Pulmonary artery endothelial cell (primary cell): ENCODE measurements around the gene SPATA4. TPM values are rescaled to one million over a fixed set of nuclear protein-coding genes. Genes with fewer than 3 reads are reported as not detected.

Source experiments
- DNase-seq: peaks from one replicate; pipeline ENCODE4 v3.0.0-alpha.2; 2011; ENCODE audit warnings: low read depth, low spot score
- total RNA-seq: library from RNA; depleted of rRNA; stranded (reverse); fragments of >200 nt; gene quantifications from 2 replicates; pipeline ENCODE4 v1.2.3, GENCODE V29; 2014

Gene SPATA4
- total RNA-seq, 1 donor from 2014 or later: not detected

GRCh38 chr4:176189891-176190795 is 5.2 kb downstream of the SPATA4 start:
- DNase-seq: no peak

GRCh38 chr4:176188654-176189053 is 6.7 kb downstream of the SPATA4 start:
- no peak for DNase-seq

- DNase-seq: no peak
Measured at GRCh38 chr4:176187624-176188023, 7.8 kb downstream of the SPATA4 start.

GRCh38 chr4:176186671-176187395 is 8.6 kb downstream of the SPATA4 start:
- DNase-seq: no peak

- DNase-seq: no peak
Measured at GRCh38 chr4:176186067-176186466, 9.3 kb downstream of the SPATA4 start.

- DNase-seq: no peak
Measured at GRCh38 chr4:176185051-176185450, 10.3 kb downstream of the SPATA4 start.

- DNase-seq: no peak
Measured at GRCh38 chr4:176163041-176163440, 32.3 kb downstream of the SPATA4 start.

GRCh38 chr4:176156656-176157055 is 38.7 kb downstream of the SPATA4 start:
- no peak for DNase-seq

GRCh38 chr4:176153124-176153523 is 42.3 kb downstream of the SPATA4 start:
- no peak for DNase-seq

GRCh38 chr4:176150704-176151103 is 44.7 kb downstream of the SPATA4 start:
- DNase-seq: no peak

- DNase-seq: no peak
Measured at GRCh38 chr4:176150356-176150682, 45.1 kb downstream of the SPATA4 start.

GRCh38 chr4:176149680-176150355 is 45.6 kb downstream of the SPATA4 start:
- DNase-seq: no peak

- no peak for DNase-seq
Measured at GRCh38 chr4:176142253-176142652, 53.1 kb downstream of the SPATA4 start.

GRCh38 chr4:176139518-176139917 is 55.9 kb downstream of the SPATA4 start:
- no peak for DNase-seq

GRCh38 chr4:176137631-176138030 is 57.8 kb downstream of the SPATA4 start:
- DNase-seq: no peak

GRCh38 chr4:176134670-176135069 is 60.7 kb downstream of the SPATA4 start:
- DNase-seq: no peak

Other genes with a start within 250 kb of the SPATA4 start
- under 0.01 and 0.32 TPM in 2 replicates for gene WDR17, start 129.7 kb downstream of the SPATA4 start, total RNA-seq
- not detected in 2 replicates for gene ASB5, start 73.6 kb upstream of the SPATA4 start, total RNA-seq
- 135 and 145 TPM in 2 replicates for gene SPCS3, start 124.4 kb upstream of the SPATA4 start, total RNA-seq